H1 (cell line): ENCODE measurements around the gene SLC25A53. TPM values are rescaled to one million over a fixed set of nuclear protein-coding genes. Genes with fewer than 3 reads are reported as not detected.

Experiments
- RXRA ChIP-seq: IDR thresholded peaks from 2 replicates; pipeline ENCODE4 v1.6.1; 2011; ENCODE audit warnings: low read depth, mild to moderate bottlenecking, low read length, moderate library complexity; ENCODE audit not compliant: insufficient read depth
- polyA plus RNA-seq, 7 experiments: library from polyadenylated mRNA; depleted of rRNA in 3 of 7; stranded (reverse) in 5 of 7; unstranded in 2 of 7; fragments of >200 nt in 5 of 7; fragments of 200-250 nt in 2 of 7; gene quantifications; 1 replicate in 5 of 7; 2 replicates in 1 of 7; 4 replicates in 1 of 7; pipeline versions ENCODE4 v1.2.1 to v1.2.3, GENCODE V29; 2011 to 2013; ENCODE audit warnings: missing spikeins in 2 of 7, mixed read lengths in 2 of 7
- total RNA-seq: library from RNA; stranded (reverse); fragmentation: NEBNext Ultra II Directional; extraction: Animal tissue kit (Norgen Biotek cat#: 25700); gene quantifications from 2 replicates; pipeline ENCODE4 v1.2.1, GENCODE V29; 2021

SLC25A53 gene
- total and polyA plus RNA-seq, 2 of the 8 experiments (the other 6 are each of a cell fraction or from before 2014, with no cell fraction given) = 2.4 to 4.2 TPM

GRCh38 chrX:104085477-104085876, 71.3 kb downstream of the SLC25A53 start (continued):
- TF ChIP-seq RXRA = no peak
